Glutamatergic neuron (in vitro differentiated cells): Measurements from ENCODE around the gene CLEC4G. TPM values are rescaled to one million over a fixed set of nuclear protein-coding genes. Genes with fewer than 3 reads are reported as not detected.
A peak's percentile ranks its signal among the peaks of the same experiment; 100 is the strongest.

Source experiments
- DNase-seq: peaks from one replicate; pipeline ENCODE4 v3.0.0; 2022
- H3K27ac Mint-ChIP-seq: one replicate; pipeline ENCODE4 v1.8.0; 2020; ENCODE audit warnings: mild to moderate bottlenecking, mixed read lengths, inconsistent platforms; ENCODE audit not compliant: unreplicated experiment
- H3K27me3 Mint-ChIP-seq: one replicate; pipeline ENCODE4 v1.8.0; 2020; ENCODE audit warnings: mild to moderate bottlenecking, moderate library complexity, mixed read lengths, inconsistent platforms; ENCODE audit not compliant: unreplicated experiment
- H3K36me3 Mint-ChIP-seq: one replicate; pipeline ENCODE4 v1.8.0; 2020; ENCODE audit warnings: mild to moderate bottlenecking, mixed read lengths, inconsistent platforms; ENCODE audit not compliant: unreplicated experiment
- H3K4me1 Mint-ChIP-seq: one replicate; pipeline ENCODE4 v1.8.0; 2020; ENCODE audit warnings: mild to moderate bottlenecking, low read depth, mixed read lengths, inconsistent platforms; ENCODE audit not compliant: unreplicated experiment
- H3K4me3 Mint-ChIP-seq: one replicate; pipeline ENCODE4 v1.8.0; 2020; ENCODE audit warnings: mild to moderate bottlenecking, mixed read lengths, inconsistent platforms; ENCODE audit not compliant: unreplicated experiment
- H3K9me3 Mint-ChIP-seq: one replicate; pipeline ENCODE4 v1.8.0; 2020; ENCODE audit warnings: mild to moderate bottlenecking, moderate library complexity, mixed read lengths, inconsistent platforms; ENCODE audit not compliant: unreplicated experiment
- CTCF ChIP-seq: fragments of 200-600 bp; sonication (generic); IDR thresholded peaks from one replicate; pipeline ENCODE4 v1.5.0; 2021; ENCODE audit not compliant: partially characterized antibody, unreplicated experiment
- total RNA-seq: library from RNA; stranded (reverse); fragmentation: NEBNext Ultra II Directional; extraction: Animal tissue kit (Norgen Biotek cat#: 25700); gene quantifications from one replicate; pipeline ENCODE4 v1.2.1, GENCODE V29; 2021; ENCODE audit not compliant: unreplicated experiment

Gene CLEC4G
- total RNA-seq, 1 donor from 2014 or later: 14.8 TPM

DNA sequence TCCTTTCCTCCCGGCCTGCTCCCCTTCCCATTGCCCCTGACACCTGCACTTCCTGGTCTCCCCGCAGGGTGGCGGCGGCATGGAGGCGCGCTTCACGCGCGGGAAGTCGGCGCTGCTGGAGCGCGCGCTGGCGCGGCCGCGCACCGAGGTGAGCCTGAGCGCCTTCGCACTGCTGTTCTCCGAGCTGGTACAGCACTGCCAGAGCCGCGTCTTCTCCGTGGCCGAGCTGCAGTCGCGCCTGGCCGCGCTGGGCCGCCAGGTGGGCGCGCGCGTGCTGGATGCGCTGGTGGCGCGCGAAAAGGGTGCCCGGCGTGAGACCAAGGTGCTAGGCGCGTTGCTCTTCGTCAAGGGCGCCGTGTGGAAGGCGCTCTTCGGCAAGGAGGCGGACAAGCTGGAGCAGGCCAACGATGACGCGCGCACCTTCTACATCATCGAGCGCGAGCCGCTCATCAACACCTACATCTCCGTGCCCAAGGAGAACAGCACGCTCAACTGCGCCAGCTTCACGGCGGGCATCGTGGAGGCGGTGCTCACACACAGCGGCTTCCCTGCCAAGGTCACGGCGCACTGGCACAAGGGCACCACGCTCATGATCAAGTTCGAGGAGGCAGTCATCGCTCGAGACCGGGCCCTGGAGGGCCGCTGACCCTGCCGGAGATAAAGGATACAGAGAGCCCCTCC lies 49.6 kb downstream of the CLEC4G start:
- Mint-ChIP-seq H3K4me3 (peak overlapping the region; percentile 90), H3K4me1 (peaks cover 20% of the 10 kb centered on the region), H3K9me3 (peaks cover 12% of the 10 kb centered on the region), H3K27ac (peak overlapping the region; percentile 90), H3K36me3 (no peaks in the 10 kb centered on the region), H3K27me3 (peaks cover 7% of the 10 kb centered on the region)
- DNase-seq: peak; percentile 59
- peak; percentile 63 for TF ChIP-seq CTCF

DNA sequence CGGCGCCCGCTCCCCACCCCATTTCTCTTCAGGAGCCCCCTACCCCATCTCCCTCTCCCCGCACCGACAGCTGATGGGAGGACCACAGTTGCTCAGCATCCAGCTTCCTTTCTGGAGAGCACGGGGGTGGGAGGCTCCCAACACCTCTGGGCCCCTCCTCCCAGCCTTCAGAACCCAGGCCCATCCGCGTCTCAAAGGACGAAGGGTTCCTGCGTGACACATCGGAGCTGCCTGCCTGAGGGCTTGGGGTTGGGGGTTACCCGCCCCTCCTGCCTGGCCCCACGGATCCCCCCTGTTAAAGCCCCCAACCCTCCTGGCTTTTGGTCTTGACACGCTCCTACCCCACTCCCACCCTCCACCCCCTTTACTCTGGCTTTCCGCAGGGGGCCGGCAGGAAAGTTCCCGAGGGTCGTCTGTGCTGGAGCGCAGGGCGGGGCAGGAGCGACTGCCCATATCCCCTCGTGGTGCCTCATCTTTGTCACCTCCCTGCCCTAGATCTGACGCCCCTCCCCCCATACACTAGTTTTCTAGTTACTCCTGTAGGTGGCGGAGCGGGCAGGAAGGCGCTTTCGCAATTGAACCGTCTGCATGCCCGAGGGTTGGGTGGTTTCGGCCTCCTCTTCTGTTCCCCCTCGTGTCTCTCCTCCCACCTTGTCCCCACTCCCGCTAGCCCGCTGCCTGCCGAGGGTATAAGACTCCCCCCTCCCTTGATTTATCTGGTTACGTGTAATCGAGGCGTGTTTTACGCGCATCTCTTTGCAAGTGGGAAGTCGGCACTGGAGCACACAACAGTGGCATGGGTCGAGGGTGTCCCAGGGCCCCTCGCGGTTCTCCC lies 50.4 kb downstream of the CLEC4G start:
- Mint-ChIP-seq H3K4me1 (peaks cover 20% of the 10 kb centered on the region), H3K27me3 (peaks cover 10% of the 10 kb centered on the region), H3K4me3 (peak overlapping the region; percentile 90), H3K27ac (peak overlapping the region; percentile 90), H3K9me3 (peaks cover 10% of the 10 kb centered on the region), H3K36me3 (no peaks in the 10 kb centered on the region)
- DNase-seq: peak; percentile 86
- no peak for TF ChIP-seq CTCF

DNA sequence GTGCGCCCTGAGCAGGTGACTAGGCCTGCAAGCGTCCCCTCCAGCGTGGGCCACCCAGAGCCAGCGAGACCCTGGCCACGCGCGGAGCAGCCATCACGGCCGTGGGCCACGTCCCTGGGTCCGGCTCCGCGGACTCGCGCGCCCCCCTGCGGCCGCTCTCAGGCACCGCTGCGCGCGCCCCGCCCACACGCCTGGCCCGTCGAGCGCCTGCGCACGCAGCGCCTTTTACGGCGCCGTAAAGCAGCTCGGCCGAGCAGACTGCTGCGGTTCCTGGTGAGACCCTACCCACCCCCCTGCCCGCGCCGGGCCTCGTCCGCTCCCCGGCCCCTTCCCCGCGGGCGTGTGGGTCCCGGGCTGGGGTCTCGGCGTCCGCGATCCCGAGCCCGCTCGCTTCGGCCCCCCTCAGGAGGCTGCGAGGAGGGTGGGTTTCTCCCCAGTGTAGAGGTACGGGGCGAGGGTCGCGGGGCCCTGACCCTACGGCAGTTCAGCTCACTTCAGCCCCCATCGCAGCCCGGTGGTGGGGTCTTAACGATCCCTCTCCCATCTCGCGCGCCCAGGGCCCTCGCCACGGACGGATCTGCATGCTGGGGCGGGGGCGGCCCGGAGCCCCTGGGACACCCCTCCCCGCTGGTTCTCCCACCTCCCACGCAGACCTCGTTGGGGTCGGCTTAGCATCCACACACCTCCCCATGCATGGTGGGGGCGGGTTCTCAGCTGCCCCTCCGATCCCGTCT lies 51.1 kb downstream of the CLEC4G start, which contains the start of gene TRAPPC5:
Gene TRAPPC5, plus strand, starts transcription at position 228 of the 734 bp plus-strand sequence. CDS start 1,421 bp downstream, outside the sequence.
- H3K27me3 Mint-ChIP-seq: peaks cover 8% of the 10 kb centered on the region
- peaks cover 10% of the 10 kb centered on the region for H3K9me3 Mint-ChIP-seq
- H3K4me1 Mint-ChIP-seq: peaks cover 20% of the 10 kb centered on the region
- H3K36me3 Mint-ChIP-seq: no peaks in the 10 kb centered on the region
- H3K27ac Mint-ChIP-seq: peak within 1 kb of the TSS; percentile 90
- peak; percentile 93 for DNase-seq
- peak; percentile 94 for TF ChIP-seq CTCF
- H3K4me3 Mint-ChIP-seq: peak within 1 kb of the TSS; percentile 90

DNA sequence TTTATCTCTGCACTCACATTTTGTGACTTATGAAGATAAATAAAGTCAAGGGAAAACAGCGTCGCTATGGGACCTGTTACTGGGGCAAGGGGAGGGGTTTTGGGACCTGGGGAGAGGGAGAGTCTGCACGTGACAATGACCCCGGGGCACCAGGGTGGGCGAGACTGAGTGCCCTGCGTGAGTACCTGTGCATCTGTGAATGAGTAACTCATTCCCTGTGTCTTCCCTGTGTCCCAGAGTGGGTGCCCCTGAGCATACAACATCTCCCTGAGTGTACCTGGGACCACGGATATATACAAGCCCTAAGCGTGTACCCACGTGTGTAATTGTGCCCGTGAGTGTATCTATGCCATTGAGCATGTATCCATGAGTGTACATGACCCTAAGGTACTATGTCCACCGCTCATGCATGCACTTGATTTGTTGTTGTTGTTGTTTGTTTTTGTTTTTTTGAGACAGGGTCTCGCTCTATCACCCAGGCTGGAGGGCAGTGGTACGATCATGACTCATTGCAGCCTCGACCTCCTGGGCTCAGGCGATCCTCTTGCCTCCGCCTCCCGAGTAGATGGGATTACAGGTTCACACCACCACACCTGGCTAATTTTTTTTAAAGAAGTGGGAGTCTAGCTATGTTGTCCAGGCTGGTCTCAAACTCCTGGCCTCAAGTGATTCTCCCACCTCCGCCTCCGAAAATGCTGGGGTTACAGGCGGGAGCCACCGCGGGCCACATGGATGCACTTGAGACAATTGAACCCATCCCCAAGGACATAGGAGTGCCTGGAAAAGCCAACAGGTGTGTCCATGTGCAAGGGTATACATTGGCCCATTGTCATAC lies 51.9 kb downstream of the CLEC4G start:
- DNase-seq: no peak
- Mint-ChIP-seq H3K4me1 (peaks cover 14% of the 10 kb centered on the region), H3K4me3 (peak overlapping the region; percentile 76), H3K27ac (no peak overlapping the region), H3K36me3 (no peaks in the 10 kb centered on the region), H3K9me3 (peaks cover 7% of the 10 kb centered on the region), H3K27me3 (peaks cover 8% of the 10 kb centered on the region)
- no peak for TF ChIP-seq CTCF
